CD4-positive, alpha-beta T cell treated with Interleukin-15 for 1 hour (primary cell): ENCODE measurements around the gene FMOD.
"Not testable (repeated sequence)": the region's sequence is repeated elsewhere in the genome, so short reads cannot be mapped to it uniquely, and the experiment has no call there.

Source experiments
- DNase-seq: peaks from one replicate; pipeline ENCODE4 v3.0.0-alpha.2; 2020

Gene FMOD

GRCh38 chr1:203325026-203325417, 25.9 kb downstream of the FMOD start:
- peak; percentile 77 for DNase-seq

- peak; percentile 72 for DNase-seq
Observed at GRCh38 chr1:203324105-203325025, 26.6 kb downstream of the FMOD start.

- DNase-seq: no peak
Observed at GRCh38 chr1:203323587-203323986, 27.3 kb downstream of the FMOD start.

- DNase-seq: no peak
Observed at GRCh38 chr1:203322500-203323179, 28.3 kb downstream of the FMOD start.

- DNase-seq: no peak
Observed at GRCh38 chr1:203321273-203322052, 29.5 kb downstream of the FMOD start.

- DNase-seq: peak; percentile 86
Observed at GRCh38 chr1:203320591-203321272, 30.2 kb downstream of the FMOD start.

- no peak for DNase-seq
Observed at GRCh38 chr1:203318229-203318517, 32.7 kb downstream of the FMOD start.

- DNase-seq: no peak
Observed at GRCh38 chr1:203317429-203318228, 33.3 kb downstream of the FMOD start.

GRCh38 chr1:203316626-203317093, 34.3 kb downstream of the FMOD start:
- no peak for DNase-seq

- DNase-seq: not testable (repeated sequence)
Observed at GRCh38 chr1:203314025-203314759, 36.7 kb downstream of the FMOD start.

GRCh38 chr1:203311368-203312301, 39.3 kb downstream of the FMOD start:
- no peak for DNase-seq

GRCh38 chr1:203308923-203309331, 42.0 kb downstream of the FMOD start:
- DNase-seq: no peak

- no peak for DNase-seq
Observed at GRCh38 chr1:203308328-203308922, 42.5 kb downstream of the FMOD start.

GRCh38 chr1:203307641-203308126, 43.2 kb downstream of the FMOD start:
- DNase-seq: no peak

GRCh38 chr1:203306965-203307541, 43.9 kb downstream of the FMOD start:
- peak; percentile 62 for DNase-seq

- peak; percentile 68 for DNase-seq
Observed at GRCh38 chr1:203306089-203306964, 44.6 kb downstream of the FMOD start.

- no peak for DNase-seq
Observed at GRCh38 chr1:203305809-203306088, 45.2 kb downstream of the FMOD start.
